Colon (tissue), 2 donors: Measurements from ENCODE around the gene SLC22A13.
"Not testable (repeated sequence)": the region's sequence is repeated elsewhere in the genome, so short reads cannot be mapped to it uniquely, and the experiment has no call there.

Experiments
- FAIRE-seq: peaks from 2 replicates; lab custom pipeline; 2012; peaks lifted over from hg19 to GRCh38; lab: Jason Lieb, UNC
- donor health status: control.
- donor health status: control.

The SLC22A13 gene, protein sequence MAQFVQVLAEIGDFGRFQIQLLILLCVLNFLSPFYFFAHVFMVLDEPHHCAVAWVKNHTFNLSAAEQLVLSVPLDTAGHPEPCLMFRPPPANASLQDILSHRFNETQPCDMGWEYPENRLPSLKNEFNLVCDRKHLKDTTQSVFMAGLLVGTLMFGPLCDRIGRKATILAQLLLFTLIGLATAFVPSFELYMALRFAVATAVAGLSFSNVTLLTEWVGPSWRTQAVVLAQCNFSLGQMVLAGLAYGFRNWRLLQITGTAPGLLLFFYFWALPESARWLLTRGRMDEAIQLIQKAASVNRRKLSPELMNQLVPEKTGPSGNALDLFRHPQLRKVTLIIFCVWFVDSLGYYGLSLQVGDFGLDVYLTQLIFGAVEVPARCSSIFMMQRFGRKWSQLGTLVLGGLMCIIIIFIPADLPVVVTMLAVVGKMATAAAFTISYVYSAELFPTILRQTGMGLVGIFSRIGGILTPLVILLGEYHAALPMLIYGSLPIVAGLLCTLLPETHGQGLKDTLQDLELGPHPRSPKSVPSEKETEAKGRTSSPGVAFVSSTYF

DNA sequence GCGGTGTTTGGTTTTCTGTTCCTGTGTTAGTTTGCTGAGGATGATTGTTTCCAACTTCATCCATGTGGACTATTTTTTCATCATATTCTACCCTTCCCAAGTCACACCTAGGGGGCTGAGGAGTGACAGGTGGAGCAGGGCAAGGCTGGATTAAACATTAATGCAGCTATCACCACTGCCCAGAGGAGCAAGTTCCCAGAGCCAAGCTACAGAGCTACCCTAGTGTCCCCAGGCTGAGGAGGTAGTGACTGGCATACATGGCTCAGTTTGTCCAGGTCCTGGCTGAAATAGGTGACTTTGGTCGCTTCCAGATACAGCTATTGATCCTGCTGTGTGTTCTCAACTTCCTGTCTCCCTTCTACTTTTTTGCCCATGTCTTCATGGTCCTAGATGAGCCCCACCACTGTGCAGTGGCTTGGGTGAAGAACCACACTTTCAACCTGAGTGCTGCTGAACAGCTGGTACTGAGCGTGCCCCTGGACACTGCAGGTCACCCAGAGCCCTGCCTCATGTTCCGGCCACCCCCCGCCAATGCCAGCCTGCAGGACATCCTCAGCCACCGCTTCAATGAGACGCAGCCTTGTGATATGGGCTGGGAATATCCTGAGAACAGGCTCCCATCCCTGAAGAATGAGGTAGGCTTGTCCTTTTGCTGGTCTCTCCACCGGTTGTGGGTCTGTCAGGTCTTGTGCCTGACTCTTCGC lies at the start of gene SLC22A13:
TSS of gene SLC22A13 (plus strand) at position 209 of the 704 bp plus-strand sequence. CDS start at position 258, 49 bp downstream.
- no peak for FAIRE-seq

DNA sequence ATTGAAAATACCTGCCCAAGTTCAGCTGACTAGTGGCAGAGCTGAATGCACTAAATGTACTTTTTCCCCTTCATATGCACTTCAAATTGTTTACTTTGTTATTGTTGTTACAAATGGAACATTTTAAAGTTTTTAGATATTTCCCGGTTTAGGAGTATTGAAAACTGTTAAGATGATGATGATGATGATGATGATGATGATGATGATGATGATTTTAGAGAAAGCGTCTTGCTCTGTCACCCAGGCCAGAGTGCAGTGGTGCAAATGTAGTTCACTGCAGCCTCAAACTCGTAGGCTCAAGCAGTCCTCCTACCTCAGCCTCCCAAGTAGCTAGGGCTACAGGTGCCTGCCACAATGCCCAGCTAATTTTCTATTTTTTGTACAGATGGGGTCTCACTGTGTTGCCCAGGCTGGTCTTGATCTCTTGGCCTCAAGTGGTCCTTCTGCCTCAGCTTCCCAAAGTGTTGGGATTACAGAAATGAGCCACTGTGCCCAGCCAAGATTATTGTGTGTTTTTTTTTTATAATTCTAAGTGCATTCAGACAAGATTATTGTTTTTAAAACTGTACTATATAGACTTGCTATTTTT lies 45.9 kb upstream of the SLC22A13 start:
- no peak for FAIRE-seq

DNA sequence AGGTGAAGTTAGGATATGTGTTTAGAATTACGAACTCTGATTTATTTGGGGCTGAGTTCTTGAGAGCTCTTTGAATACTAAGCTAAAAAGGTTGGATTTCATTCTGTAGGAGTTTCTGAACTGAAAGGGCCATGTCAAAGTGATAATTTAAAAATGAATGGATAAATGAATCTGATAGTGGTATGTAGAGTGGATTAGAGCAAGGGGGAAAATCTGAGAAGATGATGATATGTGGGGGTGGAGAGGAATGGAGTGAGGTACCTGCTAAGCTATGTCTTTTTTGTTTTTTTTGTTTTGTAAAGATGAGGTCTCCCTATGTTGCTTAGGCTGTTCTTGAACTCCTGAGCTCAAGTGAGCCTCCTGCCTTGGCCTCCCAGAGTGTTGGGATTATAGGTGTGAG lies 44.6 kb upstream of the SLC22A13 start:
- no peak for FAIRE-seq

DNA sequence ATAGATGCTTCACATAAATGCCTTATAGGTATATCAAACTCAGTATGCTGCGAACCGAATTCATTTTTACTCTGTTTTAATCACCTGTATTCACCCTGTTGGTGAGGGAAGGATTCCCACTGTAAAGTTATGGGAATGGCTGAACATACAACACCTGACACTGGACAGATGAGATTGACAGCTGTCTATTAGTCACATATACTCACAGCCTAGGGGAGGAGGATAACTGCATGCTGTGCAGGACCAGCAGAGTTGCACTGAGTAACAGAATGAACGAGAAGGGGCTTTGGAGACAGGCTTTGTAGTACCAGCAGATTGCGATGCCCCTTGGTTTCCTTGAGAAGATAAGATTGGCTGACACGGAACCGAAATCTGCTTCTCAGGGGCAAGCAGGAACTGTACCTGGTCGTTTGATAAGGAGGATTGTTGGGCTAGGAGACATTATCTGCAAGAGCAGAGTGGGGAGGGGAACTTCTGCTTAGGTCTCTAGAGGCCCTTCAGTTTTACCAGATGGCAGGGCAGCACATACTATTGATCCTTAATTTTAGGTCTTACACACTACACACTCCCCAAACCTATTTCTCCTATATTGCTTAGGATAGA lies 43.5 kb upstream of the SLC22A13 start:
- no peak for FAIRE-seq

DNA sequence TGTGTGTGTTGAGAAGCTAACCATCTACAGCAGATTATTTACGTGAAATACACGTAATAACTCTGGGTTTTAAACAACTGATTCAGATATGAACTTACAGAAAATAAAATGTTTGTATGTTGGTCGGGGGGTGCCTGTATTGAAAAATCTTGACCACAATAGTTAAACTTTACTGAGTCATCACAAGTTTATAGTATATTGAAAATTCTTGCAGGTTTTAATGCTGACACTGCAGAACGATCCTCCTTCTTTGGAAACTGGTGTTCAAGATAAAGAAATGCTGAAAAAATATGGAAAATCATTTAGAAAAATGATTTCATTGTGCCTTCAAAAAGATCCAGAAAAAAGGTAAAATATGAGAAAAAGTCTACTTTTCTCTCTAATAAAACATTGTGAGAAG lies 41.3 kb upstream of the SLC22A13 start:
- FAIRE-seq, result no peak

DNA sequence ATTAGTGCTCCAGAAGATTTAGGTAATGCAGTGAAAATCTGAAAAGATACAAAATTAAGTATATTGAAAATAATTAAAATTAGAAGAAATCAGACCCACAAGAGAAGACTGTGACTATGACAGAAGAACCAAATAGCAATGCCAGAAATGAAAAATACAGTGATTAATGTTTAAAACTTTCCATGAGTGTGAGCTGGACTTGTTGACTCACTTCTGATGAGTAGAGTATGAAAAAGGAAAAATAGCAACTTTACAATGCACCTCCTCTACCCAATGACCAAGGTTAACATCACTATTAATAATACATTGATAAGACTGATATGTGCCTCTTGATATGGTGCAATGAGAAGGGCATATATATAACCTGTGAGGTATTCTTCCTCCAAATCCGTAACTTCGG lies 39.3 kb upstream of the SLC22A13 start:
- FAIRE-seq, result no peak

DNA sequence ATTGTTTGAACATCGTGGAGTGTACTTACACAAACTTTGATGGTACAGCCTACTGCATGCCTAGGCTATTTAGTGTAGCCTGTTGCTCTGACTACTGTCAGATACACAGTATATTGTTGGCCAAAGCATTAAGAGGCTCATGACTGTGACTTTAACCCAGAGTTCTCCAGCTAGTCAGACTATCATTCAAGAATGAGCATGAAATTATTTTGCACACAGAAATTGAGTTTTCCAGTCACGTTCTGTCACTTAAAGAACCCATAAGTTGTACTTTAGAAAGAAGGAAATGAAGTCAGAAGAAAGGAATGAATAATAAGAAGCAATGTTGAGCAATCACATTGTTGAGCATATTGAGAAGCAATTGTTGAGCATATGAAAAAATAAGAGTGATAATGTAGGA lies 37.6 kb upstream of the SLC22A13 start:
- FAIRE-seq, result no peak

DNA sequence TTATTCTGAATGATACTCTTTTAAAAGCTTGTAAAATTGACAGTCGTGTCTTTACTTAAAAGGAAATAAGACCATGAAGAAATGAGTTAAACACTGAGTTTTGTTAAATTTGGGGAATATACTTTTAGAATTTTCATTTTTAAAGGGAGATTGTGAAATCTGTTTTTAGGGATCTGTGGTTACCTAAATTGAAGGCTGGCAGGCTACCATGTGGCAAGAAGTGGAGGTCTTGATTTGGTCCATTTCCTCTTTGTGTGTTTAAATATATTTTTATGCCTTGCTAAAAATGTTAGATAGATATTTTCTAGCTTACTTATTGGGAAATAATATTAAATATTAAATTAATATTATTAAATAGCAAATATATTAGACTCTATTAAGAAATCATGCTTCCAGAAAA lies 36.6 kb upstream of the SLC22A13 start:
- no peak for FAIRE-seq

DNA sequence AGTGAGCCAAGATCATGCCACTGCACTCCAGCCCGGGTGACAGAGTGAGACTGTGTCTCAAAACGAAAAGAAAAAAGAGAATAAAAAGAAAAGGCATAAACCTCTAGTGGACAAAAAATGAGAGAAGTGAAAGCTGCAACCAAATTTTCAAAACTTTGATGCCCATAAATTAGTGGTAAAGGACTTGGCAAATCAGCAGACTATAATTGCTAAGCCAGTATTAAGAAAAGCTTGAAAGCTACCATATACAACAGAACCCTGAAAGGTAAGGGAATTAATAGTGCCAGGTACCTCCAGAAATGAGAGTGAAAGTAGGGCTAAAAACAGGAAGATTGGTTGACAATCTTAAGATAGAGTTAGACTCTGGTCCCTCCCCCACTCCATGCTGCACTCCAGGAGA lies 32.9 kb upstream of the SLC22A13 start:
- no peak for FAIRE-seq

DNA sequence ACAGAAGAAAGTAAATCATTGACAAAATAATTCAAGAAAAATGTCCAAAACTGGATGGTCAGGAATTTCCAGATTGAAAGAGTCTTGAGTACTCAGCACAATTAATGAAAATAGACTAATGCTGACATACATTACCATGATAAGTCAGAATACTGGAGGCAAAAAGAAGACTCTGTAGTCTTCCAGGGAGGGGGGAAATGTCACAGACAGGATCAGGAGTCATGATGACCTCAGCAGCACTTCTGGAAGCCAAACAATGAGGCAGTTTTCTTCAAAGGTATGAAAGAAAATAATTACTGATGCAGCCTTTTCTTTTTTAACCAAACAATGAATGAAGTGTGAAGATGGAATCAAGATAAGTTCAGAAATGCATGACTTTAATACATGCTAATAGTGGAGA lies 30.1 kb upstream of the SLC22A13 start:
- FAIRE-seq, result no peak

DNA sequence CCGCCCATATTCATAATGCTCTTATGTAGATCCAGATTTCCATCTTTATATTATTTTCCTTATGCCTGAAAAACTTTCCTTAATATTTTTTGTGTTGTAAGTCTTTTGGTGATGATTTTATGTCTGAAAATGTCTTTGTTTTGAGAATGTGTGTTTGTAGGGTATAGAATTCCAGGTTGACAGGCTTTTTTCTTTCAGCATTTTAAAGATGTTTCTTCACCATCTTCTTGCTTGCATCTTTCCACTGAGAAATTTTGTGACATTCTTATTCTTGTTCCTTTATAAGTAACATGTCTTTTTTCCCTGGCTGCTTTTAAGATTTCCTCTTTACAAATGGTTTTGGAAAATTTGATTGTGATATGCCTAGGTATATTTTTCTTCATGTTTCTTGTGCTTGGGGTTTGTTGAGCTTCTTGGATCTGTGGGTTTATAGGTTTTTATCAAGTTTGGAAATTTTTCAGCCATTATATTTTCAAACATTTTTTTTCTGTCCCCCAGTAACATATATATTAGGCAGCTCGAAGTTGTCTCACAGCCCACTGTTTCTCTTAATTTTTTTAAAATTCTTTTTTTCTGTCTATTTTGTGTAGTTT lies 27.1 kb upstream of the SLC22A13 start:
- no peak for FAIRE-seq

DNA sequence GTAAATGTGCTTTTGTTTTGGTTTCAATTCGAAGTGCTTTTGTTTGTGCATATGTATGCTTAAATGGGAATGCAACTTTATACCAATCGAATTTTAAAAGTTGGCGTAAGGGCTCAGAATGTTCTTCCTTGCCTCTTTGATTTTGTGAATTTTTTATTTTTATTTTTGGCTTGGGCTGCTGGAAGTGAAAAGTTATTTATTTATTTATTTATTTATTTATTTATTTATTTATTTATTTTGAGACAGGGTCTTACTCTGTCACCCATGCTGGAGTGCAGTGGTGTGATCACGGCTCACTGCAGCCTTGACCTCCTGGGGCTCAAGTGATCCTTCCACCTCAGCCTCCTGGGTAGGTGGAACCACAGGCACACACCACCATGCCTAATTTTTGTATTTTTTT lies 22.8 kb upstream of the SLC22A13 start:
- not testable (repeated sequence) for FAIRE-seq

DNA sequence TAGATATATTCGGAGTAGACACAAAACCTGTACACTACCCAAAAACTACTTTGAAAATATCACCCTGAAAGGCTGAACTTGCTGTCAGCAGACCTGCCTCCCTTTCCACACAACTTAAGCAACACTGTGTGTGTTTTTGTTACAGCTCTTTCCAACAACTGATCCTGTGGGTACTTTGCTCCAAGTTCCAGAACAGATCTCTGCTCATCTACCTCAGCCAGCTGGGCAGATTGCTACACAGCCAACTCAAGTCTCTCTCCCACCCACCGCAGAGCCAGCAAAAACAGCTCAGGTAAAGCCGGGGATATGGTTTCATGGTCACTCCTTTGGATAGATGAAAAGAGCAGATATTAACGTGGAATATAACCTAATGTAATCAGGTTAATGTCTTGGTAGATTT lies 19.7 kb upstream of the SLC22A13 start:
- FAIRE-seq, result no peak

DNA sequence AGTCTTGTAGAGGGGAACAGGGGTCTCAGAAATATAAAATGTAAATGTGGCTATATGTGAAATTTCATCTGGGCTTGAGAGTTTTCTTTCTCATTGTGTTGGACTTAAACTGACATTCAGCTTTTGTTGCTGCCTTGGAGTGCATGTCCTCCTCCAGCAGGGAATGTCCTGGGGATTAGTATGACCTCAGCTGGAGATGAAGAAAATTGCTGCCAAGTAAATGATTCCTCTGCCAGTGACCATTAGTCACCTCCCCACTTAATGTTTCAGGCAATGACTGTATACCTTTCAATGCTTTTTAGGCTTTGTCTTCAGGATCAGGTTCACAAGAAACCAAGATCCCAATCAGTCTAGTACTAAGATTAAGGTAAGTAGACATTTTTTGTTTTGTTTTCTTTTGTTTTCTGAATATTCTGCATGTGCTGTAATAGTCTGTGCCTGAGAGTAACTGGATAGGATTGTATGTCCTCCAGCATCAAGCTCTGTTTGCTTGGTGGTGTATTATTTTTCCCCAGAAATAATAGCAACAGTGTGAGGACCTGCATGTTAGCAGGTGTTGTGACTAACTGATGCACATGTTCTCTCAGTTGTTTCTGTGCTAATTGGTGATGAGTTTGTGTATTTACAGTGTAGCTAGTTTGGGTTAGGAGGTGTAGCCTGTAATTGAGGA lies 18.1 kb upstream of the SLC22A13 start:
- FAIRE-seq, result no peak

DNA sequence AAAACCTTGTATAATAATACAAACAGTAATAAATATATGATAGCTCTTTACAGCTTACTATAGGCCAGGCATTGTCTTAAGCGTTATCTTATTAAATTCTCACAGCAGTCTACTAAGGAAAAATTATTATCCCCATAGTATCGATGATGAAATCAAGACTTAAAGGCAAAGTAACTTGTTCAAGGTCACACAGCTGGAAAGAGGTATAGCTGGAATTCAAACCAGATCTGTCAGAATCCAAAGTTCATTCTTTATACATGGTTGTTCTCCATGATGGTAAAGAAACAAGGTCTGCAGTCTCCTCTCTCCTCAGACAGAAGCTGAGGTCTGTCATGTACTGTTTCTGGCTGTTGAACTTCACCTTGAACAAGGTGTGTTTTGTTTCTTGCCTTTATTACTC lies 15.4 kb upstream of the SLC22A13 start:
- FAIRE-seq, result no peak

DNA sequence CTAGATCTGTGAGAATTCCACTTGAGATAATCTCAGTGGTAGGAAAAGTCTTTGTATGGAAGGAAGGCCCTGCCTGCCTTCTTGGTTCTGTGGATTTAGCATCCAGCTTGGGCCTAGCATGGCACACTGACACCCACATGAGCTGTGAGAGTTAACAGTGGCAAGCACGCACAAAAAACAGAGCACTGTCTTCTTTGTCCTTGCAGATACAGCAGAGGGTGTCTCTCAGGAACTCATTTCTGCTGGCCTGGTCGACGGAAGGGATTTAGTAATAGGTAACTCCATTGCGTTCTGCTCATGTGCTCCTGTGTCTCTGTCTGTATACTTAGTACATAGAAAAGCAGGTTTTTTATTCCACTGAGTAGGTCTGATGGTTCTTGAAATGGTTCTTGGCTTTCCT lies 14.4 kb upstream of the SLC22A13 start:
- no peak for FAIRE-seq

DNA sequence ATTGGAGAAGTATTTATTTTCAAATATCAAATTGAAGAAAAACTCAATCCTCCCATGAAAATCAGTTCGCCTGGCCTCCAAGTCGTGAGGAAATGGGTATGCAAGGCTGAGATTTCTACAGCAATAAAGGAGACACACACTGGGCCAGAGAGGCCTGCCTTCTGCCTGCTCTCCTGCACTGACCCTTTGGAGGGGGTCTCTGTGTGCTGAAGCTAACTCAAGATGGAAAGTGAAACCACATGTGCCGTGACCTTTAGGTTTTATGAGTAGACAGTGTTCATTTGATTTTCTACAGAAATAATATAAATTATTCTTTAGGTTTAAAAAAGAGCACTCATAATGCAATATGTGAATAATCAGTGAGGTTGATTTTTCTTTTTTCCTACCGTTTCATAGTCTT lies 11.9 kb upstream of the SLC22A13 start:
- no peak for FAIRE-seq

DNA sequence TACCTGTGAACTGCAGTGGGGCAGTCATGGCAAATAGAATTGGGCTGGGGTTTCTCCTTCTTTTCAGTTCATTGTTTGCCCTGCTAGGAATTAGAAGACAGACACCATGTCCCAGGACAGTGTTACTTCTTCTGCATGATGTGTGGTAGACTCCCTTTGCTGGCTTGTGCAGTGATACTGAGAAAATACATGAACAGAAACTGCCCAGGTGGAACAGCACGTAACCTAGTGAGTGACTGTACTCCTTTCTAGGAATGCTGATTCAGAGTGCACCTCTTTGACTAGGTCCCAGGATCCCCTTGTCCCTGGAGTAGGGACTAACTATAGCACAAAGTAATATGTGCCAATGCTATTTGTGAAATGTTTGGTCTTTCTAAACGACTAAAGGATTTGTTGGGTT lies 10.7 kb upstream of the SLC22A13 start:
- no peak for FAIRE-seq

DNA sequence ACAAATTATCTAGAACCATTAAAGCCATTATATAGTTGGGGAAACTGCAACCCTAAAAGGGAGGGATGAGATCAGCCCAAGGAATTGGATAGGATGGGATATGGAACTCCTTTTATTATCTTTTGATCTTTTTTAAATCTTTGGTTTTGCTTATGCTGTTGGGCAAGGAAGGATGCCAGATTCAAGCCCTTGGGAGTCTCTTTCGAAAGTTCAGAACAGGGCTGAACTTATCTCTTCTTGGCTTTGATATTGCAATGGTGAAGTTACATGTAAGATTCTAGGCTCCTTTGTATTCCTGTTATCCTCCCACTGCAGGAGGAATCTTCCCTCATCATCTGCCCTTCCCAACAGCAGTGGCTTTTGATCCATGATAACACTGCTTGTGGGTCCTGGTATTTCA lies 10.0 kb upstream of the SLC22A13 start:
- FAIRE-seq, result no peak

DNA sequence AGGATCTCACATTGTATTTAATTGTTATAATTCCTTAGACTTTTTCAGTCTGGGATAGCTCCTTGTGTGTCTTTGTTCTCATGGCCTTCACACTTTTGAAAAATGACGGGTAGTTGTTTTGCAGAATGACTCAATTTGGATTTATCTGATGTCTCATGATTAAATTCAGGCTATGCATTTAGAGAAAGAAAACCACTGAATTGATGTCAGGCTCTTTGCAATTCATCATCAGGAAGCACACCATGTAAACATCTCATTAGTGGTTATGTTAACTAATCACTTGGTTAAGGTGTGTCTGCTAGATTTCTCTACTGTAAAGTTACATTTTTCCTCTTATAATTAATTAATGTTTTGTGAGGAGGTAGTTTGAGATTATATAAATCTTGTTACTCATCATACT lies 8.0 kb upstream of the SLC22A13 start:
- no peak for FAIRE-seq

DNA sequence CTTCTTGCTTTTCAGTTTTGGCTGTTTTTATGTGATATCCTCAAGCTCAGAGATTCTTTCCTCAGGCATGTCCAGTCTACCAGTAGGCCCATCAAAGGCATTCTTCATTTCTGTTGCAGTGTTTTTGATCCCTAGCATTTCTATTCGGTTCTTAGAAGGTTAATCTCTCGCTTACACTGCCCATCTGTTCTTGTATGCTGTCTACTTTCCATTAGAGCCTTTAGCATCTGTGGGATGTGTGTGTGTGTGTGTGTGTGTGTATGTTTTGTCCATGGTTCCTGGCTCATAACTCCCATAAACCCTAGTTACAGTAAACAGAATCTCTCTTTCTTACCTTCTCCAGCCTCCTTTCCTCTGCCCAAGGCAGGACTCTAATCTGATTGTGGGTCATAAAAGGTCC lies 5.1 kb upstream of the SLC22A13 start:
- no peak for FAIRE-seq

DNA sequence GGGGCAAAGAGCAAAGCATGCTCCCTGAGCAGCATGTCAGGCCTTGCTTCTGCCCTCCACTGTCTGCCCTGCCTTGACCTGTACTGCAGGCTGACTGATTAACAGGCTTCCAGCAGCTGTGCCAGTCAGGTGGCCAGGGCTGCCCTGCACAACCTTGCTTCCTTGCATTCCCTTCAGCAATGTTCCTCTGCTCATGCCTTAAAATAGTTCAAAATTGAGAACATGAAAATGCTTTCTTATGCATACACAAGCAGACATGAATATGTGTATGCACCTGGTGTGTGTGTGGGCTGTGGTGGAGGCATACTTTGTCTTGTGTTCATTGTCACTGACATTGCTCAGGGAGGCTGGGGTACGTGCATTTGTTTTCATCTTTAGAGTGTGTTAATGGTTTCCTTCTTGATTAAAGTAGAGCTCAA lies 1.2 kb upstream of the SLC22A13 start:
- FAIRE-seq, result no peak
